ENCODE results near the gene ADGRD1.

Gene ADGRD1

DNA sequence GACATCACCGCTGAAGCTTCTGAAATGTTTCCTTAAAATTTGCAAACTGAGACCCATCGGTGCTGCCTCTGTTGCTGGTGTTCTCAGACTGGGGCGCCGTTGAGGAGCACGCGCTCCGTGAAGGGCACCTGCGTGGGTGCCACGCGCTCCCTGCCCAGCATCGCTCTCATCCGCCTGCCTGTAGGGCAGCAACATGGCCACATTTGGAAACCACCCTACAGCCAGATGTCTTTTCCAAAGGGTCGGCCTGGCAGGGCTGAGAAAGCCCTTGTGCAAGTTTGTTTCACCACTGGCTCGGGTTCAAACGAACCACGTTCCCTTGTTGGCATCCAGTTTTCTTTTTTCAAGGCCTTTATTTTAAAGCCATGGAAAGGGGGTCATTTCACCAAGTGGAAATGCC lies 13.9 kb downstream of the ADGRD1 start:
- no peak for DNase-seq

- no peak for DNase-seq
These were observed 14.9 kb downstream of the ADGRD1 start for GRCh38 chr12:130968611-130969010.

DNA sequence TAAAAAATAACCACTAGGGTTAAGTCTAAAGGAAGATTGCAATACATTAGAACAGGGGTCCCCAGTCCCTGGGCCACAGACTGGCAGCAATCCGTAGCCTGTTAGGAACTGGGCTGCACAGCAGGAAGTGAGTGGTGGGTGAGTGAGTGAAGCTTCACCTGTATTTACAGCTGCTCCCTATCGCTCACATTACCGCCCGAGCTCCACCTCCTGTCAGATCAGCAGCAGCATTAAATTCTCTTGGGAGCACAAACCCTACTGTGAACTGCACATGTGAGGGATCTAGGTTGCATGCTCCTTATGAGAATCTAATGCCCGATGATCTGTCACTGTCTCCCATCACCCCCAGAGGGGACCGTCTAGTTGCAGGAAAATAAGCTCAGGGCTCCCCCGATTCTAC lies 15.5 kb downstream of the ADGRD1 start:
- DNase-seq, result no peak

- no peak for DNase-seq
These were observed 16.6 kb downstream of the ADGRD1 start for GRCh38 chr12:130970165-130970907.

GRCh38 chr12:130970908-130971233 lies 17.2 kb downstream of the ADGRD1 start:
- DNase-seq, result no peak

- no peak for DNase-seq
These were observed 18.3 kb downstream of the ADGRD1 start for GRCh38 chr12:130971925-130972585.

- DNase-seq, result no peak
These were observed 18.9 kb downstream of the ADGRD1 start for GRCh38 chr12:130972586-130972950.

- DNase-seq, result no peak
These were observed 19.4 kb downstream of the ADGRD1 start for GRCh38 chr12:130973109-130973508.

DNA sequence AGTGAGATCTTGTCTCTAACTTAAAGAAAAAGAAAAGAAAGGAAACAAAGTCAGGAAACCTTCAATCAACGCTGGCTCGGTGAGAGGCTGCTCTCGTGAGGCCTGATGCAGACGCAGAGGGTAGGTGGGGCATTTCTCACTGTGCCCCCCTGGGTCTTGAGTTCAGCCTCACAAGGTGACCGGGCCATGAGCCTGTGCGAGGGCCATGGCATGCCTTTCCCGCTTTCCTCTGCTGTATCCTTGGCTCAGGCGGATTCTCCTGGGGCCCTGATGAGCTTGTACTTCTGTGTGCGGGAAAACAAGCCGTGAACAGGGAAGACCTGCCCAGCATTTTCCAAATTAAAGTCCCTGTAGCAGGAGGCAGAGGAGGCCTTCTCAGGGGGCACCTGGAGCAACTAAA lies 20.2 kb downstream of the ADGRD1 start:
- no peak for DNase-seq

DNA sequence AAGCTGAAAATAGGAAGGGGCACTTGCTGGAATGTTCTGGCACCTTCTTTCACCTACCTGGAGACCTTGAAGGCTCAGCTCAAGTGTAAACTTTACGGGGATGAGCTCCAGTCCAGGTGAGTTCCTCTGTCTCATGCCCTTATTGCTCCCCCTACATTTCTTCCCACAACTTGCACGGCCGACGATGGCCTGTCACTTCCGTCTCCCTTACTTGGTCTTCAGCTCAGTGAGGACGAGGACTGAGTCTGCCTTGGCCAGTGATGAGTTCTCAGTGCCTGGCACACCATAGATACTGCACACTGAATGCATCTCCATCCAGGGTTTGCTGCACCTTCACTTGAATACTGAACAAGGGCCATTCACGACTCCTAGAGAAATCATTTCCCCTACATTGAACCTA lies 21.4 kb downstream of the ADGRD1 start:
- DNase-seq, result no peak

GRCh38 chr12:130976171-130976720 lies 22.5 kb downstream of the ADGRD1 start:
- no peak for DNase-seq

DNA sequence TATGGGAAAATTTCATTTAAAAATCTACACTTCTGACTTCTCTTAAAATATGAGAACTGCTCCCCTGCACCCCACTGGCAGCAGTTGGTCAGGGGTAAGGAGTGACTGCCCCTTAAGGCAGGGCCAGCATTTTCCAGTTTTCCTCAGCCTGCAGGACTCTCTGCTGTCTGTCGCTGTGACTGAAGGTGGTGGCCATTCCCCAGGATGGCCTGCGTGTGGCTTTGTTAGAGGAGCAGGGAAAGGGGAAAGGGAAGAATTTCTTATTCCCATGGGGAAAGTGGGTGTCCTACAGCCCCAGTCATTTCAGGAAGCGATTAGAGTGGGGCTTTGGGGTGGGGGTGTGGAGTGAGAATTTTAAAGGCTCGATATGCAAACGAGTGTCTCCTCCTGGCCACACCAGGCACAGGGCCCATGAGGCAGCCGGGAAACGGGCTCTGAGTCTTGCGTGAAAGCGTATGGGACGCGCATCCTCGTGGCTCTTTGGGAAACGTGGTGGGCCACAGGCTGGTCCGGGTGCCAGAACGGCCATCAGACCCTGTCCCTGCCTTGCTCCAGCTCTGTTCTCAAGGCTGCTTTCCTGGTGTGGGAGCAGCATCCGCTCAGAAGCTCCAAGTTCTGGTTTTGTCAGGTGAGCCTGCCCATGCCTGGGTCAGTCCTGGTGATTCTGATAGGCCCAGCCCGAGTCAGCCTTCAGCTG lies 23.5 kb downstream of the ADGRD1 start:
- DNase-seq, result no peak

DNA sequence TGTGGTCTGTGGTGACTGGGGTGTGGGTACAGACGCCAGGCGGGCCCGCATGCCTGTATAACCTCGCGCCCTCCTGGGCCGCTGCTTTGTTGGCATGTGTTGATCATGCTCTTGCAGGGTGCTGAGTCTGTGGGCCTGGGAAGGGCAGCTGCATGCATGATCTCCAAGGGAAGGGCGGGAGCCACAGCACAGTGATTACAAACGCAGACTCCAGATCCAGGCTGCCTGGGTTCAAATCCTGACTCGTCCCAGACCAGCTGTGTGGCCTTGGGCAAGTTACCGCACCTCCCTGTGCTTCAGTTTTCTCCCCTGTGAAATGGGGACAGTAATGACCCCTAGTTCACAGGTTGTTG lies 24.0 kb downstream of the ADGRD1 start:
- no peak for DNase-seq

GRCh38 chr12:130978785-130979184 lies 25.1 kb downstream of the ADGRD1 start:
- no peak for DNase-seq

DNA sequence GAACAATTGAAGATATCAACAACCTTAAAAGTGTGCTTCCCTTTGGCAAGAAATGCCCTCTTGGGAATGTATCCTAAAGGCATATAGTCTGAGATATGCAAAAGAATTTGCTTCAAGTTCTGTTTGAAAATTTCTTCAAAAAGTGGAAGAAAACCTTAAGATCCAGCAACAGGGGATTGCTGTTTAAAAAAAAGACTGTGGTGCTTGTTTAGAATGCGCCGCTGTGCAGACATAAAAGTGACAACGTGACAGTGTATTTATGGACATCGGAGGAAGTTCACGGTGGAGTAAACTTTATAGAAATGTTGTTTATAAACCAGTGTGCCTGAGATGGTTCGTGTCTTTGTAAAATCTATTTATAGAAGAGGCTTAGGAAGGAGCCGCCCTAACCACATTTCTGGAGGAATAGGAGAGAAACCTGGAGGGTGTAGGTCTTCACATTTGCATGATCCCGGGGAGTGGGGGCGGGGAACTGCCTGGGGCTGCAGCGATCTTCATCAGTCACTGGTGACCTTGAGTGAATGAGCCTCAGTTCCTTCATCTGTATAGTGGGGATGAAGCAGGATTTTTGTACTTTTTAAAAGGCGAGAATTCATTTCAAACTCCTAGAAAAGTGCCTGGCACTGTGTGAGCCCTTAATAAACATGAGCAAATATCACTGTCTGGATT lies 27.5 kb downstream of the ADGRD1 start:
- no peak for DNase-seq

GRCh38 chr12:130981911-130982310 lies 28.2 kb downstream of the ADGRD1 start:
- no peak for DNase-seq

DNA sequence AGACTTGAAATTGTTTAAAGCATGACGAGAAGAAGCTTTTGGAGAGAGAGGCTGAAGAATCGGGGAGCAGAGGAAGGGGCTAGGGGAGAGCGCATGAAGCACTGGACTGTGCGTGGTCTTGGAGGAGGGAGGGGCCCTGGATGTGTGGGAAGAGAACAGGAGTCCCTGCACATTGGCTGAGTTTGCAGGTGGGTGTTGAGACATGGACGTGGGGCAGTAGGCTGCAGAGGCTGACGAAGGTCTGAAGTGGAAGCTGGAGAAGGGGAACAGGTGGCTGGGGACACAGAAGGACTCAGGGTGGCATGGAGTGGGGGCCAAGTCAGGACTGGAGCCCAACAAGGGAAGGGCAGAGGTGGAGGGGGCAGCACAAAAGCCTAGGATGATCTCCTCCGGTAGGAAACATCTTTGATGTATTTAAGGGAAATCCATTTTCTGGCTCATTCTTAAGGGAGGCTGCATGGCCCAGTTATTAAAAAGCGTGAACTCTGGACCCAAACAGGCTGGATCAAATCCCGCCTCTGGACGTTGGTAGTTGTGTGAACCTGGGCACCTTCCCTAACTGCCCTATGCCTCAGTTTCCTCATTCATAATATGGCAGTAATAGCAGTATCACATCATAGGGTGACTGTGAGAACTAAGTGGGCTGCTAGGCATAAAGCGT lies 29.0 kb downstream of the ADGRD1 start:
- DNase-seq, result no peak

- no peak for DNase-seq
These were observed 29.8 kb downstream of the ADGRD1 start for GRCh38 chr12:130983328-130984017.

GRCh38 chr12:130984183-130985058 lies 30.7 kb downstream of the ADGRD1 start:
- DNase-seq, result no peak

DNA sequence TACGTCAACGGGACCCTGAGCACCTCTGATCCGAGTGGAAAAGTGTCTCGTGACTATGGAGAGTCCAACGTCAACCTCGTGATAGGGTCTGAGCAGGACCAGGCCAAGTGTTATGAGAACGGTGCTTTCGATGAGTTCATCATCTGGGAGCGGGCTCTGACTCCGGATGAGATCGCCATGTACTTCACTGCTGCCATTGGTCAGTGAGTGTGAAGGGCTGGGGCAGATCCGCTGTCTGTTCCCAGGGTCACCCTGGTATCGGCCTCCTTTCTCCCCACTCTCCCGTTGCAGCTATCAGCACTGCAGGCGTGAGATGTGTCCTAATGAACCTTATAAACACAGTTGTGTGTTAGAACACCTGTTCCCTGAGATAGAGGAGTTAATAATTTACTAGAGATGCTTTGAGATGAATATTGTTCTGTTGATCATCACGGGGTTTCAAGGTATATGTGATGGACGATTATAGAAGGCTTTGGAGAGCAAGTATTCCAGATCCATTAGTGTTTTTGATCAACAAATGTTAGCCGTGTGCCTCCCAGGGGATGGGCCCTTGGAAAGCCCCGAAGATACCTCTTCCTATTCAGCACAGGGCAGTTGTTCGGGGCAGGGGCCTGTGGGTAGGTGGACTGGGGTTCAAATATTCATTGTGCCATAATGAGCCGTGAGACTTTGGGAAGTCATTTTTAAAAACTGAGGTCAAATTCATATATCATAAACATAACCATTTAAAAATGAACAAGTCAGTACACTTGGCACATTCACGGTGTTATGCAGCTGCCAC lies 33.6 kb downstream of the ADGRD1 start:
- no peak for DNase-seq

- no peak for DNase-seq
These were observed 34.6 kb downstream of the ADGRD1 start for GRCh38 chr12:130988261-130988660.
